ENCODE results near the gene POLR3G.

DNA sequence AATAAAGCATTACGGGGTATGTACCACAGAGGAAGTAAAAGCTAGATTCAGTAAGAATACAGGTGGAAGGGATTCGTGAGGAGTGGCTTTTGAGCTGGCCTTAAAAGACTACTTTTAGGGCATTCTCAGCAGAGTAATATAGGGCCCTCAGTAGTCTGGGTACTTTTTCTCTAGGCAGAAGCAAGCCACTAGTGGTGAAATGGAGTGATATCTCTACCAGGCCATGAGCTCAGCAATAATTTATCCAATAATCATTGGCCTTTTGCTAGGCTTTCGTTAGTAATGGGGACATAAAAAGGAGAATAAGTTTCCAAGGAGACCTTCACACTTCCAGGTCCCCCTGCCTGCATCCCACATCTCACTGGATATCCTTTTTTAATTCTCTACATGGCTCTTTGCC is 1.7 kb downstream of the POLR3G start:
- TF ChIP-seq GATA2 (IDR thresholded peaks at IDR 0.05; ENCODE audit: low read depth, low read length) (no peak), GATA3 (IDR thresholded peaks at IDR 0.05; ENCODE audit: low read depth, low read length) (no peak)

Data from SH-SY5Y (cell line).